ENCODE results near the gene ARID5B. TPM values are rescaled to one million over a fixed set of nuclear protein-coding genes. Genes with fewer than 3 reads are reported as not detected.

The ARID5B gene
- polyA plus RNA-seq, 1 of the 3 experiments (the other 2 are of a cell fraction): 10.9 TPM

DNA sequence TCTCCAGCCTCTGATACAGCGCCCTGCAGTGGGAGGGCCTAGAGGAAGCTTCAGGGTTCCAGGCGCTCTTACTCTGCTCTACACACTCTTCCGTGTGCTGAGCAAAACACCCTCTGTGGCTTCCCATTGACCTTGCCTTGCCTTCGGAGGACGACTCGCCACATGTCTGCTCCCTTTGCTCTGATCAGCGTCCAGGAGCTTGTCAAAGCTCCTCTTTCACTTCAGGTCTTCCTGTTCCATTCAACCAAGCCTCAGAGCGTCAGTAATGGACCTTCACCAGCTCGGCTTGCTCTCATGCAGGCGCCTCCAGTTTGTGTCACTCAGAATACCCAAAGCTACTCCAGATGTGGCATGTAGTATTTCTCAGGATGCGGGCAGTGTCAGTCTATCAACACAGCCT, 173.9 kb downstream of the ARID5B start (continued):
- TF ChIP-seq, protein P1, sequence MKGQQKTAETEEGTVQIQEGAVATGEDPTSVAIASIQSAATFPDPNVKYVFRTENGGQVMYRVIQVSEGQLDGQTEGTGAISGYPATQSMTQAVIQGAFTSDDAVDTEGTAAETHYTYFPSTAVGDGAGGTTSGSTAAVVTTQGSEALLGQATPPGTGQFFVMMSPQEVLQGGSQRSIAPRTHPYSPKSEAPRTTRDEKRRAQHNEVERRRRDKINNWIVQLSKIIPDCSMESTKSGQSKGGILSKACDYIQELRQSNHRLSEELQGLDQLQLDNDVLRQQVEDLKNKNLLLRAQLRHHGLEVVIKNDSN (IDR thresholded peaks at IDR 0.05; ENCODE audit: borderline replicate concordance, low read depth): no peak

DNA sequence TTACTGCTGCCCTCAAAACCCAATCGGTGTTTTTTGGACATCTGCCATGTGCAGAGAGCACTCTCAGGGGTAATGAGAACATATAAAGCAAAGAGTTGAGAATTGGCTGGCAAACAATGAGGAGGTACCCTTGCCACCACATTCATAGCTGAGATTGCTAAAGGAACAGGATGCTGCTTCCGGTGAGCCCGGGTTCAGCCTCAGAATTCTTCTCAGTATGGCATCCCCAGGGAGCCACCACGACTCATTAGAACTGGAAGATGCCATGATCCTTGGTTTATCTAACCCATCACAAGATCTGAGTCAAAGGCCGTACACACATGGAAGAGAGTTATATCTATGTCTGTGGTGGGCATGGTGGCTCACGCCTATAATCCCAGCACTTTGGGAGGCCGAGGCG, 174.4 kb downstream of the ARID5B start:
- Histone ChIP-seq H3K36me3 (replicated peaks in 1 of 2; ENCODE audit: control insufficient read depth in 1 of 2, insufficient read depth in 2 of 2, low read length in 1 of 2) (peaks cover 49 to 51% of the 10 kb centered on the region in 2 experiments), H3F3A (replicated peaks; ENCODE audit: insufficient read depth) (peaks cover 44% of the 10 kb centered on the region), H3K27me3 (ENCODE audit: insufficient read depth) (no peaks in the 10 kb centered on the region), H2AFZ (ENCODE audit: low read depth) (no peak overlapping the region), H3K9ac (no peak overlapping the region), H3K79me2 (ENCODE audit: insufficient read depth) (peaks cover 82% of the 10 kb centered on the region), H3K9me2 (no peaks in the 10 kb centered on the region), H3K4me2 (no peak overlapping the region), H4K20me1 (ENCODE audit: insufficient read depth) (no peaks in the 10 kb centered on the region), H3K4me1 (ENCODE audit: control insufficient read depth in 1 of 2, insufficient read depth in 2 of 2, low read depth in 1 of 2, low read length in 1 of 2) (peaks cover 20 to 66% of the 10 kb centered on the region in 2 experiments), H3K4me3 (ENCODE audit: low read depth in 2 of 2, low read length in 1 of 2) (no peak overlapping the region), H3K27ac (ENCODE audit: low read depth in 2 of 2, low read length in 1 of 2) (peak overlapping the region in 1 of 2 experiments; percentile 79; a peak in 2 of 4 replicates), H3K9me3 (no peaks in the 10 kb centered on the region)
- DNase-seq: no peak
- 85% methylated on average over 7 of the region's 8 CpGs for WGBS (ENCODE audit: low lambda C conversion rate)
- TF ChIP-seq TEAD4 (IDR thresholded peaks at IDR 0.05; ENCODE audit: borderline replicate concordance, insufficient read depth): no peak
- TF ChIP-seq POLR2AphosphoS5 (IDR thresholded peaks at IDR 0.05; ENCODE audit: low read depth, low read length): no peak
- TF ChIP-seq TAF1 (IDR thresholded peaks at IDR 0.05; ENCODE audit: borderline replicate concordance, low read depth, low read length): no peak
- no peak for TF ChIP-seq SIN3A (IDR thresholded peaks at IDR 0.05; ENCODE audit: borderline replicate concordance, low read depth, low read length)
- no peak for TF ChIP-seq CHD2 (IDR thresholded peaks at IDR 0.05; ENCODE audit: low read length, partially characterized antibody)
- no peak; the same call in 1 of the 2 replicates for TF ChIP-seq NFIC (IDR thresholded peaks at IDR 0.05; ENCODE audit: borderline replicate concordance)
- TF ChIP-seq RXRA (IDR thresholded peaks at IDR 0.05; ENCODE audit: borderline replicate concordance, low read depth): no peak
- TF ChIP-seq SMC3 (IDR thresholded peaks at IDR 0.05; ENCODE audit: low read depth, low read length): no peak
- TF ChIP-seq, protein P2, sequence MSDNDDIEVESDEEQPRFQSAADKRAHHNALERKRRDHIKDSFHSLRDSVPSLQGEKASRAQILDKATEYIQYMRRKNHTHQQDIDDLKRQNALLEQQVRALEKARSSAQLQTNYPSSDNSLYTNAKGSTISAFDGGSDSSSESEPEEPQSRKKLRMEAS (IDR thresholded peaks at IDR 0.05; ENCODE audit: low read depth): no peak
- TF ChIP-seq FOXM1 (IDR thresholded peaks at IDR 0.05; ENCODE audit: low read depth): no peak
- TF ChIP-seq RAD21 (IDR thresholded peaks at IDR 0.05; ENCODE audit: low read length): no peak
- TF ChIP-seq RFX5 (IDR thresholded peaks at IDR 0.05; ENCODE audit: low read length): no peak
- no peak for TF ChIP-seq MXI1 (IDR thresholded peaks at IDR 0.05; ENCODE audit: low read depth, low read length)
- TF ChIP-seq, protein P3, sequence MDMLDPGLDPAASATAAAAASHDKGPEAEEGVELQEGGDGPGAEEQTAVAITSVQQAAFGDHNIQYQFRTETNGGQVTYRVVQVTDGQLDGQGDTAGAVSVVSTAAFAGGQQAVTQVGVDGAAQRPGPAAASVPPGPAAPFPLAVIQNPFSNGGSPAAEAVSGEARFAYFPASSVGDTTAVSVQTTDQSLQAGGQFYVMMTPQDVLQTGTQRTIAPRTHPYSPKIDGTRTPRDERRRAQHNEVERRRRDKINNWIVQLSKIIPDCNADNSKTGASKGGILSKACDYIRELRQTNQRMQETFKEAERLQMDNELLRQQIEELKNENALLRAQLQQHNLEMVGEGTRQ (IDR thresholded peaks at IDR 0.05; ENCODE audit: borderline replicate concordance, low read depth, low read length): no peak
- no peak for TF ChIP-seq FOSL2 (IDR thresholded peaks at IDR 0.05; ENCODE audit: borderline replicate concordance, low read depth)
- TF ChIP-seq GATA2 (CRISPR knock-in tag; IDR thresholded peaks at IDR 0.05): no peak
- CTCF ChIA-PET: interaction anchor here (1.3 to 1.5 kb wide), 2 partner anchors 29 to 37 kb away, joined by 3 to 4 read pairs; no protein-coding TSS in a partner anchor
- POLR2A ChIA-PET: no interaction called here
